GM18858 (cell line): ENCODE measurements around the gene GLYATL2.

Experiments used
- ATAC-seq: cut with Tn5 transposase; IDR thresholded peaks from one replicate; pipeline ENCODE4 v1.9.1; 2021; ENCODE audit not compliant: unreplicated experiment

Gene GLYATL2, protein sequence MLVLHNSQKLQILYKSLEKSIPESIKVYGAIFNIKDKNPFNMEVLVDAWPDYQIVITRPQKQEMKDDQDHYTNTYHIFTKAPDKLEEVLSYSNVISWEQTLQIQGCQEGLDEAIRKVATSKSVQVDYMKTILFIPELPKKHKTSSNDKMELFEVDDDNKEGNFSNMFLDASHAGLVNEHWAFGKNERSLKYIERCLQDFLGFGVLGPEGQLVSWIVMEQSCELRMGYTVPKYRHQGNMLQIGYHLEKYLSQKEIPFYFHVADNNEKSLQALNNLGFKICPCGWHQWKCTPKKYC

DNA sequence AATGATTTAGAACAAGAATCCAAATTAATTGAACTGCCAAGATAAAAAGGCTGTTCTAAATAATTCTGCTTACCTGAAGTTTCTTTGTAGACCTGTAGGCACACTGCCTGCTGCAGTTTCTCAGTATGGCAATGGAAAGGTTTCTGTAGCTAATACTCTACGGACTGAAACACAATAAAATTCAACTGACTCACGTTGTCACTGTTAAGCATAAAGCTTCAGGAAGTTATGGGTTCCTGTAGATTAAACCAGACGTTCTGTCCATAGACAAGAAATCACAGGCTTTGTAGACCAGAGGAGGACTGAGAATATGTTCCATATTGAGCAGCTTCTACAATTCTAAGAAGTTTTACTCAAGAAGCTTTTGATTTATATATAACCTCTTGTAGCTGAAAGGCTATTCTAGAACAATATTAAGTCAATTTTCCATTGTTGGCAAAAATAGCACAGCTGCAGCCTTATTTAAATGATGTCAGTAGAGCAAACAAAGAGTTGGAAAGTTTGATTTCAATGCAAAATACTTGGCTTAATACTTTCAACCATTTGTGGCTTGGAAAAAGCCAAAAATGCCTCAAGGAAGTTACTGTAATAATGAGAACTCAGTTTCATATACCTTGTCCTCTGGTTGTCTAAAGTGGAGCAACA is at the start of gene GLYATL2:
Gene GLYATL2 (minus strand): TSS at position 344 of the 645 bp plus-strand sequence. CDS start 5,092 bp downstream, outside the sequence.
- ATAC-seq: no peak

DNA sequence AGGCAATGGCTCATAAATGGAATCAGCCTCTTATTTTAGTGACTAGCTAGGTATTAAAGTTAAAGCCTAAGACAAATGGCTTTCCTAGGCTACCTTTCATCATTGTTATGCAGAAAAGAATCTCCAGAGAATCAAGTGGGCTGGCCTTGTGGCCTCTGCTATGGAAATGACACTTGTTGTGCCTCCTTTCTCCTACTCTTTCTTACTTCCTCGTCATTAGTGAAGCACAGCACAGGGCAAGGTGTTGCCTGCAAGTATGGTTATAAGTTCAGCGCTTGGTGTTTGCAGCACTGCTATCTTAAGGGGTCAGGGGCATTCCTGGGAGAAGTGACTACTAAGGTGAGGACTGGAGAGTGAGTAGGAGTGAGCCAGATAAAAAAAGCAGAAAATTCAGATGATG is 49.4 kb upstream of the GLYATL2 start:
- ATAC-seq: no peak

DNA sequence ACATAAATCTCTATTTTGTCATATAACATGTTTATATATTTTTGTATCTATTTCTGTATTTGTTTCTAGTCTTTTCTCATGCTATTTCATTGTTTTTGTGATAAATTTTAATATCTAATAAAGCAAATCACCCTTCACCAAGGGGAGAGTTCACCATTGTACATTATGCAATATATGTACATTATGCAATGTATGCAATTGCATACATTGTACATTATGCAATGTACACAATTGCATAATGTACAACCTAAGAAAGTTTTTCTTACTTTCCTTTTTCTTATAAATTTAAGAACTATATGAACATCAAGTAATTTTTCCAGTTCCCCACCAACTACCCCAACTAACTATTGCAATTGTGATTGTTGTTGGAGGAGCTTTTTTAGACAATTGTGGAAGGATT is 44.1 kb upstream of the GLYATL2 start:
- ATAC-seq: no peak

DNA sequence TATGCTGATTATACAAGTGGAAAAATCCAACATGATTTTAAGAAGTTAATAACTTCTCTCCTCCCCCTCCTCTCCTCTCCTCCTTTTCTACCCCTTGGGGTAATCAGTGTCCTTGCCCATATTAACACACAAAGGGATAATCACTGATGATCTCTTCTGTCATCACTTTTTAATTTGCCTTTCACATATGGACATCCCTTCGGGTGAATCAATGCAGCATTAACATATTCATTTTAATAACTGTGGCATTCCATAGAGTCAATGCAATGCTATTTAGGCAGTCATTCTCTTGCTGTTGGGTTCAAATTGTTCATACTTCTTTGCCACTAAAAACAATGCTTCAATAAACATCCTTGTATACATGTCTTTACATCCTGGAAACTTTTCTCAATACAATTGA is 42.9 kb upstream of the GLYATL2 start:
- no peak for ATAC-seq

DNA sequence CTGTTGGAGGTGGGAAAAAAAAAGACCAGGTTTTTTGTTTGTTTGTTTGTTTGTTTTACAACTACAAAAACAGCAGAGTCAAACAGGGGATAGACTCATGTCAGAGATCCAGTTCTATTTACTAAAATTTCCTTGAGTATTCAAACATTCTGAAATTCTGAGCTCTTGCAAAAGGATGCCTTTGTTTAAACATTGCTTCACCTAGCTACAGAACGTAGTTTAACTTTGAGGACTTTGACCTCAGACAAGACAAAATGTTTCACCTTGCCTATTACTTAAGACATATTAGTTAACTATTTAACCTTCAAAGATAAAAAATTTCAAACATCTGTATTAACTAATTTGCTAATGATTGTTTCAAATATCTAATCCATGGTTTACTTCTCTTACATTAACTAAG is 36.1 kb upstream of the GLYATL2 start:
- no peak for ATAC-seq

DNA sequence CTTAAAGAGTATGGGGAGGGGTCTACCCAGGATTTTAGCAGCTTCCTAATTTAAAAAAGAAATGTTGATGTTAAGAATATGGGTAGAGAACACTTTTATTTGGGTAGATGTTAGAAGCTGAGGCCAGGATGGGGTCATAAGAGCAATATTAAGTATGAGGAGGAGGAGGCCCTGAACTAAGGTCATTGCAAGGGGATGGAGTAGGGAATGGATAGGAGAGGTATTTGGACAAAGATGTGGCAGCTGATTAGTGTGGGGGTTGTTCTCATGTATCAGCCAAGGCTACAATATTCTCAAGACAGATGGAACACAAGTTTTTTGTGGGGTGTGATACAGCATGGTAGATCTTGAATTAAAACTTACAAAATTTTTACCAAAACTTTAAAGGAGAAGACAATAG is 35.7 kb upstream of the GLYATL2 start:
- no peak for ATAC-seq

DNA sequence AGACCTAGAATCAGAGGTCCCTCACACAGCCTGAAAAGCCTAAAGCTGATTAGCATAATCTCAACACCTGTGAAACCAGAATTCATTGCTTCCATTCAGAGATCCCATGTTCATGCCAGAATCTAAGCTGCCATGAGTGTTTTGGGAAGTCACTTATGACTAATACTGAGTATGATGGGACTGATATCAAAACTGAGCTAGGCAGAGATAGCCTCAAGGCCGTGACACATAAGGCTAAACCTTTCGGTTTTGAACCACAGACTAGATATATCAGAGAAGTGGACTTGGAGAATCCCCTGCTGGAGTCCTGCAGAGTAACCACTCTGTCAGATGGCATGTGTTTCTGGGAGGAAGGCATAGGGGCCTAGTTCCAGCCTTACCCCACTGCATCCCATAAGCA is 23.1 kb upstream of the GLYATL2 start:
- no peak for ATAC-seq

GRCh38 chr11:58866788-58867187 is 22.3 kb upstream of the GLYATL2 start:
- ATAC-seq: no peak

GRCh38 chr11:58864335-58864734 is 19.8 kb upstream of the GLYATL2 start:
- ATAC-seq: no peak

DNA sequence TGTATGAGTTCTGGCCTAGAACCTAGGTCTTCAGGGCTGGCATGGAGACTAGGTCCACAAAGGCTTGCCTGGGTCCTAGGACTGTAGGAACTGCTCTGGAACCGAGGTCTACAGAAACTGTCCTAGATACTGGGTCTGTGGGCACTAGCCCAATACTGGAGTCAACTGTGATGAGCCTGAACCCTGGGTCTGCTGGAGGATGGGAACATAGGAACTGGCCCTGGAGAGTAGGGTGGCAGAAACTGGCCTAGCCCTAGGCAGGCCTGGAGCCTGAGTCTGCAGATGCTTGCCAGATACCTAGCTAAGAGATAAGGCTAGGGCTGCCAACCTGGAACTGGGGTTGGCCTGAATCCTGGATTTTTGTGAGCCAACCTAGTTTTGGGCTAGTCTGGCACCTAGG is 19.2 kb upstream of the GLYATL2 start:
- ATAC-seq: no peak

GRCh38 chr11:58861533-58861932 is 17.0 kb upstream of the GLYATL2 start:
- ATAC-seq: no peak

- ATAC-seq: no peak
Measured at GRCh38 chr11:58856806-58857205, 12.3 kb upstream of the GLYATL2 start.

DNA sequence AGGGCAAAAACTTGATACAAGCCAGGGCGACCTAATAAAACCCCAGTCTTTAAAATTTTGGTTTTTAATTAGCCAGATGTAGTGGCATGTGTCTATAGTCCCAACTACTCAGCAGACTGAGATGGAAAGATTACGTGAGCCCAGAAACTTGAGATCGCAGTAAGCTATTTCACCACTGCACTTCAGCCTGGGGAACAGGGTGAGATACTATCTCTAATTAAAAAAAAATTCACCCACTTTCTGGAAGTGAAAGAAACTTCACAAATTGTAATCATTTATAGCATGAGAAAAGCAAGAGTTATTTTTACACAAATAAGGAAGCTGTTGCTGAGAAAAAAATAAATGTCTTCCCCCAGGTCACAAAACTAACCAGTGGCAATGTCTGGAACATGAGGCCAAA is 882 bp upstream of the GLYATL2 start:
- ATAC-seq: no peak

- ATAC-seq: no peak
Measured at GRCh38 chr11:58837707-58838388, 6.7 kb downstream of the GLYATL2 start.

DNA sequence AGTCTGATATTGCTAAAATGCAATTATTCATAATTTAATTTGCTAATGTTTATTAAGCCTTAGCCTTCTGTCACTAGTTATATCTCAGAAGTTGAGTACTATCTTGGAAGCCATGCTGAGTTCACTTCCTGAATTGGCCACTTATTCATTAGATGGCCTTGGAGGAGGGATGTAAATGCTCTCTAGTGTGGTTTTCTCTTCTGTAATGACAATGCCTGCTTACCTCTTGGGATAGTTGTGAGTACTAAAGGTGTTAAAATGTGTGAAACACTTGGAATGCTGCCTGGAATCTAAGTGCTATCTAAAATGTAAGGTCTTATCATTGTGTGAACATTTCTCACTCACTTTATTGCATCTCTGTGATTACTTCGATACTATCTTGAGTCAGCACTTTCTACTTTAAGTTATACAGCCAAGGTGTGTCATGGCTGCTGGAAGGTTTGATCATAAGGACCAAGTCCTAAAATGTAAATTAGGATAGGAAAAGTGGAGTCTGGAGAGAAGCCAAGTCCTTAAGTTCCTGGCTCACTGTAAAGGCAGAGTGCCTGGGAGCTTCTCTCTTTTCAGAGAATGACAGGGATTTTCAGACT is 12.4 kb downstream of the GLYATL2 start:
- no peak for ATAC-seq

GRCh38 chr11:58830673-58831301 is 13.7 kb downstream of the GLYATL2 start:
- ATAC-seq: no peak

GRCh38 chr11:58829786-58830185 is 14.7 kb downstream of the GLYATL2 start:
- no peak for ATAC-seq

DNA sequence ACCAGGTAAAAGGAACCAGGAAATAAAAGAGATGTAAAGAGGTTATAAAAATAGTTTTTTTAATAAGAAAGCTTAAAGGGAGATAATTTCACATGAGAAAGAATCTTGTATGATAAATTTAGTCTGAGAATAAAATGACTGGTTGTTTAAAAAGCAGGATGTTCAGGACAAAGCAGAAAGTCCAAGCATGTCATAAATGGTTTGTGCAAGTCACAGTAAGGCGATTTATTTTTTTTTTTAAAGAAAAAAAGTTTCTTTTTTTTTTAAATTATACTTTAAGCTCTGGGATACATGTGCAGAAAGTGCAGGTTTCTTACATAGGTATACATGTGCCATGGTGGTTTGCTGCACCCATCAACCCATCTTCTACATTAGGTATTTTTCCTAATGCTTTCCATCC is 30.8 kb downstream of the GLYATL2 start:
- no peak for ATAC-seq

DNA sequence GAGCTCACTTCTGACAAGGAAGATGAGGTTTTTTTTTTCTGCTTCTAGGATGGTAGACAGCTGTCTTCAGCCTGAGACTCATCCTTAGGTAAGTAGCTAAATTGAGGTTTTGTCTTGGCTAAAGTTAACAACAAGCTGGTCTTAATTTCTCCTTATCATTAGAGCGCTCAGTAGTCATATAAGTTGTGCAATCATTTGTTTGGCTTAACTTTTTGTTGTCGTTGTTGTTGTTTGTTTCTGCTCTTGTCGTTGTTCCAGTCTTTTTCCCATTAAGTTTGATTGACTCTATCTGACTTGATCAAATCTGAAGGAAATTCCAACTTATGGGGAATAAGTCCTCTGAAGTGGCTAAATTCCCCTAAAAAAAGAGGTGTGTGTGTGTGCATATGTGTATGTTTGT is 33.0 kb downstream of the GLYATL2 start:
- no peak for ATAC-seq

- ATAC-seq: no peak
Measured at GRCh38 chr11:58807343-58807742, 37.2 kb downstream of the GLYATL2 start.

DNA sequence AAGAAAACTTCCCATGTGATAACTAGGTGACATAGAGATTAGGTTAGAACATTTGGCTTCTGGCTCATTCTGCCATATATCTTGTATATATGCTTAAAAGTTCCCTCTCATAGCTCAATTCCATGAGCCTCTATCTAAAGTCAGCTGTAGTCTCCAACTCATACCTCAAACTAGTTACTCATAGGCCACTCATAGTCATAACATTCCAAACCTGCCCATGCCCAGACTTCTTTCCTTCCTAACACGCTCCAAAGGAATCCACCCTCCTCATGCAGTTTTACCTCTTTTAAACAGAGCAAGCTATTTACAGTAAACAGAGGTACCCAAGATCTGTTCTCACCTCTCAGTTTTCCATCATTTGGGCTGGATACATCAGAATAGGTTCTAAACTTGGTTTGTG is 39.4 kb downstream of the GLYATL2 start:
- ATAC-seq: no peak
